ENCODE measurements around the gene EFTUD2. TPM values are rescaled to one million over a fixed set of nuclear protein-coding genes. Genes with fewer than 3 reads are reported as not detected.
A peak's percentile ranks its signal among the peaks of the same experiment; 100 is the strongest.

EFTUD2 gene
- total RNA-seq, 1 donor from 2014 or later, result 75.2 TPM

DNA sequence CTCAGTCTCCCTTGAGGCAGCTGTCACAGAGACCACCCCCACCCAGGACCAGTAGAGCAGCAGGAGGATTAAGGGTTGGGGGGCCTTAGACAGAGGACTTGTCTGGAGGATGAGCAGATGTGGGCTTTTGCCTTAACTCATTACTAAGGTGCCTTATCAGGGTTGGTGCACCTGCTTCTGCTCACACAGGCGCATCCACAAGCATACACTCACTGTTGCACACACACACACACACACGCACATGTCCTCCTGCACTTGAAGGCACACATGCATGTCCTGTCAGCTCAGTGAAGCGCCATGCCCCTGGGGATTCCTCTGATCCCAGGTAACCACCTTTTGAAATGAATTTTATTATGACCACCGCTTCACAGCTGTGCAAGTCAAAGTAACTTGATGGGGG, 14.9 kb upstream of the EFTUD2 start:
- intact Hi-C loops (cut with DNase I), result loop anchor here (10.0 kb wide), 1 partner anchor 221 kb away; the partner anchor contains the start of genes ACBD4 and PLCD3
- DNase-seq (ENCODE audit: low spot score), result no peak
- no peak for ATAC-seq

DNA sequence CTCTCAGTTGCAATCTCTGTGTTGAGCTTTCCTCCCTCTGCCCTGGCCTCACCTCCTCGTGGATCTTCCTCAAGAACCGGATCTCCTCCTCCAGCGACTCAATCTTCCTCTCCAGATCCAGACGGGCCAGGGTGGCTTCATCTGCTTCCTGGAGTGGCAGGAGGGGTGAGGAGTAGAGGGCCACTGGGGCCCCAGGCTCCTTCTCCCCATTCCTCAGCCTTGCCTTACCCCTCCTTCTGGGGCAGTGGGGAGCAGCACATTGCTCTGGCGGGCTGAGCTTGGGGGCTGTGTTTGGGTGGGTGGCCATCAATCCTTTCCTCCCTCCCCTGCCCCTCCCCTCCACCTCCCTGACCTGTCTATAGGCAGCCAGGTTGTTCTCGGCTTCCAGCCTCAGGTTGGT, 14.4 kb upstream of the EFTUD2 start:
- ATAC-seq (no peak), DNase-seq (ENCODE audit: low spot score) (no peak)
- intact Hi-C loops (cut with DNase I), result loop anchor here (10.0 kb wide), 1 partner anchor 221 kb away; the partner anchor contains the start of genes ACBD4 and PLCD3

DNA sequence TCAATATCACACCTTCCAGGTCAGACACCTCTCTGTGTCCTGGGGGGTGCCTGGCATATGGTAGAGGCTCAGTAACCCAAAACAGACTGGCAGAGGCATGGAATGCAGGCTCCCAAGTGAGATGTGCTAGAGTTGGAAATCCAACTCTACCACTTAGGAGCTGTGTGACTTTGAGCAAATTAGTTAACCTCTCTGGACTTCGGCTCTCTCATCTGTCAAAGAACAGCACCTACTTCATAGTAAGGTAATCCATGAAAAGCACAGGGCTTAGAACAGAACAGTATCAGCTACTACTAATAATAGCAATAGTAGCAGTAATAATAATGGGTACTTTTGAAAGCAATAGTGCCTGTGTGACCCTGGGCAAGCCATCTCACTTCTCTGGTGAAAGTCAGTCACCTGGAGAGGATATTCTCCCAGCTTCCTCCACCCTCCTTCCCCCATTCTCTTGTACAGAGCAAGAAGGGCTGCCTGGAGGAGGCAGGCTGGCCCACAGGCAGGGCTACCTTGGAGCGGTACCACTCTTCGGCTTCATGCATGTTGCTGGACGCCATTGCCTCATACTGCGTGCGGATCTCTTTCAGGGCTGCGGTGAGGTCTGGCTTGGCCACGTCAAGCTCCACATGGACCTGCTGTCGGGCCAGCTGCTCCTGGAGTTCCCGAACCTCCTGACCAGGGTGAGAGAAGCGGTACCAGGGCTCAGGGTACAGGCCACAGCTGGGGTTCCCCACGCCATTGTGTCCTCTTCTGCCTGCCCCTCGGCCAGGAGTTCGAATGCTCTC, 13.7 kb upstream of the EFTUD2 start:
- DNase-seq (ENCODE audit: low spot score) (no peak), ATAC-seq (no peak)
- intact Hi-C loops (cut with DNase I), result loop anchor here (10.0 kb wide), 1 partner anchor 222 kb away; the partner anchor contains the start of genes ACBD4 and PLCD3

DNA sequence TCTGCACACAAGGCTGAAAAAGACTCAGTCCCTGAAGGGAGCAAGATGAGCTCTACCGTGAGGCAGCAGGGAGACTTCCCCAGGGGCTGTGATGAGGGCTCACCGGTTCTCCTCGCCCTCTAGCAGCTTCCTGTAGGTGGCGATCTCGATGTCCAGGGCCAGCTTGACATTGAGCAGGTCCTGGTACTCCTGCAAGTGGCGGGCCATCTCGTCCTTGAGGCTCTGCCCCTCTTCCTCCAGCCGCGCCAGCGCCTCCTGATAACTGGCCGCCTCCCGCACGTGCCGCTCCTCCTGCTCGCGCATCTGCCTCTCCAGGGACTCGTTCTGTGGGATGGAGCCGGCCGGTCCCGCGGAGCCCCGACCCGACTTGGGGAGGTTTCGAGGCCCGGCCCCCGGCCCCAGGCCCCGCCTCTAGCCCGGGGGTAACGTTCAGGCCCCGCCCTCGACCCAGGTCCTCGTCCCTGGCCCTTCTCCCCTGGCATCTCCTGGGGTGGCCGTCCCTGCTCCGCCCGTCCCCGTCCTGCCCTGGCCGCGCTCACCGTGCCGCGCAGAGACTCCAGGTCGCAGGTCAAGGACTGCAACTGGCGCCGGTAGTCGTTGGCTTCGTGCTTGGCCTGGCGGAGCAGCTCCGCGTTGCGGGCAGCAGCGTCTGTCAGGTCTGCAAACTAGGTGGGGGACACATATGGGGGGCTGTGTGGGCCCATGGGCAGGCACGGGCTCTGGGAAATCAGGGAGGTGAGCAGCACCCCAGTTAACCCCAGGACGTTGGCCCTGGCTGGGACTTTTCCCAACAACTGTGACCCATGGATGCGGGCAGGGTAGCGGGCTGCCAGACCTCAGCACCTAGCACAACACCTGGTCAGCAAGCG, 12.1 kb upstream of the EFTUD2 start:
- no peak for DNase-seq (ENCODE audit: low spot score)
- ATAC-seq, result peak; percentile 46
- intact Hi-C loops (cut with DNase I), result loop anchor here (10.0 kb wide), 1 partner anchor 223 kb away; the partner anchor contains the start of genes ACBD4 and PLCD3

DNA sequence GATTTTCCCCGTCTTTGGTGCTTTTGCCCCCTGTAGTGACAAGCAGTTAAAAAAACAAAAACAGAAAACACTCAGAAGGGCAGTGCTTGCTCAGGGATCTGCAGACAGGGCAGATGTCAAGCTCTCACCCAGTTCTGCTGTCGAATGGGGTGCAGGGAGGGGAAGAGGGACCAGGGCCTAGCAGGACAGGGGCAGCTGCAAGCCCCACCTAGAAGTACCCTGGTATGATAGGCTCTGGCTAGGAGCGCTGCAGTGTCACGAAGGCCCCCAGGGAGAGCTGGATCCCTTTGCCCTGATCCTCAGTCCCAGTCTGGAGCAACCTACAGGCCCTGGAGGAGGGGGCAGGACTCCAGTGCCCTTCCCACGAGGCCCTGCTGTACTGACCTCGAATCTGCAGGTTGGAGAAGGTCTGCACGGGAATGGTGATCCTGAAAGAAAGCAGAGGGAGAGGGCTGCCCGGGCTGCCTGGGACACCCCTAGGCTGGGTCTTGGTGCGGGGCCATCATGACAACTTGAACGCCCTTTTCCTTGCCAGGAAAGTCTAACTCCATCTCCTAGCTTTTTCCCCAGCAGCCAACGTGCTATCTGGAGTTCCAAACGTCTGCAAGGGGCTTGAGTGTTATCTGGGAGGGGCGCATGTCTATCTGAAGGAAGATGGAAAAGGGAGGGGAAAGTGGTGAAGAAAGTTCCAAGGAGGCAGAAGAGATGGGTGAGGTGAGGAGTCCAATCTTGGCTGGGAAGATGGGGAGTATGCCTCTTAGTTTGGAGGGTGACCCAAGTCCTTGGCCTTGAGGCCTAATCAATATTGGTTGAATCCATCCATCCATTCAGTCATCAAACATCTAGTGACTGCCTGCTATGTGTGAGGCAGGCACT, 11.2 kb upstream of the EFTUD2 start:
- ATAC-seq (no peak), DNase-seq (ENCODE audit: low spot score) (no peak)
- intact Hi-C loops (cut with DNase I), result loop anchor here (10.0 kb wide), 1 partner anchor 224 kb away; the partner anchor contains the start of genes ACBD4 and PLCD3

DNA sequence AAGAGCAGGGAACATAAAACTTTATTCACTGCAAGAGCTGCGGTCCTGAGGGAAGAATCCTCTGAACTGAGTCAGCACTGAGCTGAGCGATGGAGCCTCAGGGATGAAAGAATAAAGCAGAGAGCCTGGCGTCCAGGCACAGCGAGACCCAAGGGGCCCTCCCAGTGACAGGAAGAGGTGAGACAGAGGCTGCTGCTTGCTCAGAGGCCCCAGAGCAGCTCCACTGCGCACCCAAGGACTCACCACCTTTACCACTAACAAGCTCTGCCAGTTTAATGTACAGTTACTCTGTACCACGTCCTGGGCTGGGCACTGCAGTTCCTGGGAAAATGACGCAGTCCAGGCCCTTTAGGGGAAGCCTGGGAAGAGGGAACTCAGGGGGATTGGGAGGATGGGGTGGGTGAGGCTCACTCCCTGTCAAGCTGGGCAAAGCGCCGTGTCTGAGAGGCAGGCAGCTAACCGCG, 10.5 kb upstream of the EFTUD2 start:
- intact Hi-C loops (cut with DNase I), result loop anchor here (10.0 kb wide), 1 partner anchor 225 kb away; the partner anchor contains the start of genes ACBD4 and PLCD3
- ATAC-seq, result no peak
- DNase-seq (ENCODE audit: low spot score), result no peak

DNA sequence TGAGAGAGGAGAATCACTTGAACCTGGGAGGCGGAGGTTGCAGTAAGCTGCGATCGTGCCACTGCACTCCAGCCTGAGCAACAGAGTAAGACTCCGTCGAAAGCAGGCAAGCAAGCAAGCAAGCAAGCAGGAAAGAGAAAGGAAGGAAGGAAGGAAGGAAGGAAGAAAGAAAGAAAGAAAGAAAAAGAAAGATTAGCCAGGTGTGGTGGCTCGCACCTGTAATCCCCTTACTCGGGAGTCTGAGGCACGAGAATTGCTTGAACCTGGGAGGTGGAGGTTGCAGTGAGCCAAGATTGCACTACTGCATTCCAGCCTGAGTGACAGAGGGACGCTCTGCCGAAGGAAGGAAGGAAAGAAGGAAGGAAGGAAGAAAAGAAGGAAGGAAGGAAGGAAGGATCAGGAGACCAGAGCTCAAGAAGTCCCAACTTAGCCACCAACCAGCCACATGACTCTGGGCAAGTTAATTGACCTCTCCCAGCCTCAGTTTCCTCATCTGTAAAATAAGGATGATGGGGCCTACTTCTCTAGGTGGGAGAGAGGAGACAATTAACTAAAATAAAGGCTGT, 9.6 kb upstream of the EFTUD2 start:
- ATAC-seq (no peak), DNase-seq (ENCODE audit: low spot score) (no peak)
- intact Hi-C loops (cut with DNase I), result no loop called here

DNA sequence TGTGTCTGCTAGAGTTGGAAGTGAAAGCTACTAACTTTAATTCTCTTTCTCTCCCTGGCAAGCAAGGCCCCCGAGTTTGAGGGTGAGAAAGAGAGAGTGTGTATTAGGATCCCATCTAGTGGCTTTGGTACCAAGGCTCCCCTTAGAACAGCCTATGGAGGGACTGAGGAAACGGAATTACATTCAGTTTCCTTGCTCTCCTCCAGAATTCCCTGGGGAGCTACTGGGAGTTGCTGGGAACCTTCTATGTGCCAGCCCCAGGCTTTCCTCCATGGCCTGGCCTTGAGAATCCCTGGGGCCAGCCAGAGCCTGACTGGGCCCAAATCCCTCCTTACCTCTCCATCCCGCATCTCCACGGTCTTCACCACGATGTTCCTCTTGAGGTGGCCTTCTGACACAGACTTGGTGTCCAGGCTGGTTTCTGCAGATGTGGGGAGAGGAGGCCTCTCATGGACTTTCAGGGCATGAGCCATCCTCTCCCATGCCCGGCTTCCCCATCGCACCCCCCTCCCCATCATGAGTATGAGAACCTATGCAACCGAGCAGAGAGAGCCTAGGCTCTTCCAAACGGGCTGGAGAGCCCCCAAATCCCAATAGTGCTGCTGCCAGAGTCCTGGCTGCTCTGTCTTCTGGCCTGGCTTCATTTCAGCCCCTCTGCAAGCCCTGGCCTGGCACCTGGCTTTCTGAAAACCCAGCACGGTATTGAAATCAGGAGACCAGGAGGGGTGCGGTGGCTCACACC, 8.7 kb upstream of the EFTUD2 start:
- intact Hi-C loops (cut with DNase I), result no loop called here
- DNase-seq (ENCODE audit: low spot score), result no peak
- ATAC-seq, result no peak

DNA sequence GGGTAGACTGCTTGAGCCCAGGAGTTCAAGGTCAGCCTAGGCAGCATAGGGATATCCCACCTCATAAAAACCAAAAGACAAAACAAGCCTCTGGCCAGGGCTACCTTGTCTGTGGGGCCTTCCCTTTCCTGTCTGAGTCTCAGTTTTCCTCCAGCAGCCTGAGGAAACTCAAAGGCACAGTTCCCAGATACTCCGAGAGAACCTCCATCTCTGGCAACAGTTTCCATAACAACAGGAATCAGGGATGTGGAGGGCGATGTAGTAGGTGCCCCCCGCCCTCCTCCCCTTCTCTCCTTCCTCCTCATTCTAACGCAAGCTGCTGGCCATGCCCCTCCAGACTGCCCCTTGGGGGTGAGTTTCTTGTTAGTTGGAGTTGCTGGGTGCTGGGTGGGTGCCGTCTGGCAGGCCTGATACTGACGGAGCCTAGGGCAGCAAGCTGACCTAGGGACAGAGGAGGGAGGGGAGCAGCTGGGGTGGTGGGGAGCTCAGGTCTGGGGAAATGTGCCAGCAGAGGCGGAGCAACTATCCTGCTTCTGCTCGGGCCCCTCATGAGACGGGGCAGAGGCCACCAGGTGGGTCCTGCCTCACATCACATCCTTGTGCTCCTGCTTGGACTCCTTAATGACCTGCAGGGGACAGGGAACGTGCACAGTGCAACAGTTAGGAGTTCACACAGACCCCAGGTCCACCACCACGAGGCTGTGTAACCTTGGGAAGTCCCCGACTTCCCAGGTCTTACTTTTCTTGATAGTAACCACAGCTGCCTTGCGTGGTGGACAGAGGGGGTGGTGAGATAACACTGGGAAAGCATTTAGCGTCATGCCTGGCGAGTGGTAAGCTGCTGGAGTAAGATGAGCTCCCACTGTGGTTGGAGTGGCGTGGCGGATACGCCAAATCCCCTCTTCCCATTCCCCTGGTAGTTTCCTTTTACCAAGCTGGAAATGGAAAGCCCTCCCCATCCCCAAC, 7.8 kb upstream of the EFTUD2 start:
- intact Hi-C loops (cut with DNase I), result no loop called here
- DNase-seq (ENCODE audit: low spot score), result no peak
- no peak for ATAC-seq

DNA sequence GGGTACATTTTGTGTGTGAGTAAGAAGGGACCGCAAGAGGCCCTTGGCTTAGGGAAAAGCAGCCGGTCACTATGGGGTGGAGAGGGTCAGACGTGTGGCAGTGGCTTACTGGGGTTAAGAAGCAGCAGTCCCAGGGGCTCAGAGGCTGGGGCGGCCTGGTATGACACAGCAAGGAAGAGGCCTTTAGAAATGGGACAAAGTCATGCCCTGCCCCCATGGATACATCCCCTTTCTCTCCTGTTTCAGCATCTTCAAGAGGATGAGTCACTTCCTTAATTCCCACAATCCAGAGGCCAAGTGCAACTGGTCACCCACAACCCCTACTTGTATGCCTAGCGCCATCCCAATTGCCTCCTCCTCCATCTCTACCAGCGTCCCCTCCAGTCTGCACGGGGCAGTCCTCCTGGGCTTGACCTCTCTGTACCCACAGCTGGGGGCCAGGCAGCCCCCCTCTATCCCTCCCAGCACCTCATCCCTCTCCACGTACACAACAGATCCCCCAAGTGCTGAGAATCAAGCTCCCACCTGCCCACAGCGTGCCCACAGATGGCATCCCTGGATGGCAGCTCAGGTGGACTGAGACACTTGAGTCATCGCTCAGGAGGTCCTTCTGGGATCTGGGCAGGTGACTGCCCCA, 6.9 kb upstream of the EFTUD2 start:
- DNase-seq (ENCODE audit: low spot score) (no peak), ATAC-seq (no peak)
- intact Hi-C loops (cut with DNase I), result no loop called here

DNA sequence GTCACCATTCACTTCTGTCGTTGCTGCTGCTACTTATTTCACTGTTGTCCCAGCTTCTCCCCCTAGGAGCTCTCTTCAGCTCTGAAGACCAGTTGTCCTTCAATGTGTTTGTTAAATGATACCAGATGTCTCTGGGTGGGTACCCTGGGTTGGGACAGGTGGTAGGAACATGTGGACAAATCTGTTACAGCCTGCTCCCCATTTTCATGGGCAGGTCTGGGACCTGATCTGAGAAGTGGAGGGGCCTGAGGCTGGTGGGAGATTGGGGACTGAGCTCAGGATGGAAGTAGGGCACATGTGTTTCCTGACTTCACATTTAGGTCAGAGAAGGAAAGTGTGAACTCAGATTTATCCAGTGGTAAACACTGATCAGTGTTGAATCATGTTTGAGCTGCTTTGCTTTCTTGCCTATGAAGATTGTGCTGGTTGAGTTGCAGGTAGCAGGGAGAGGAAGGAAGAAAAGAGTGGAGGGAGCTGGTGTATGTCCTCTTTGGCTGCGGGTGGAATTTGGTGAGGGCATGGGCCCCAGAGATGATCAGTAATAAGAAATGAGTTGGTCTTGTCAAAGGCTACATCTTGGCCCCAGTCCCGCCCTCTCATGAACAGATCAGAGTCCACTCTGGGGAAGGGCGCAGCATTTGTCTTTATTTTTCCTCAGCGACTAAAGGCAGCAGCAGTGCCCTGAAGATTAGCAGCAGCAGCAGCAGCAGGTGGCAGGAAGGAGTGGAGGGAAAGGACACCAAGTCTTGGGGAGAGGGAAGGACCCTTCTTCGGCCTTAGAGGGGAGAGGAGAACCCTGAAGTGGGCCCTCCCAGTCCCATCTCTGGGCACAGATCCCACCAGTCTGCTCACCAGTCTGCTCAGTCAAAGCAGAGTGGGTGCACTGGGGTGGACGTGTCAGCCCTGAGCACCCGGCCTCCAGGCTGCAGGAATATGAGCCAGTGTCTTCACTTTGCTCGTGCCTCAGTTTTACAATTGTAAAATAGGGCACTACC, 6.1 kb upstream of the EFTUD2 start:
- ATAC-seq (no peak), DNase-seq (ENCODE audit: low spot score) (no peak)

DNA sequence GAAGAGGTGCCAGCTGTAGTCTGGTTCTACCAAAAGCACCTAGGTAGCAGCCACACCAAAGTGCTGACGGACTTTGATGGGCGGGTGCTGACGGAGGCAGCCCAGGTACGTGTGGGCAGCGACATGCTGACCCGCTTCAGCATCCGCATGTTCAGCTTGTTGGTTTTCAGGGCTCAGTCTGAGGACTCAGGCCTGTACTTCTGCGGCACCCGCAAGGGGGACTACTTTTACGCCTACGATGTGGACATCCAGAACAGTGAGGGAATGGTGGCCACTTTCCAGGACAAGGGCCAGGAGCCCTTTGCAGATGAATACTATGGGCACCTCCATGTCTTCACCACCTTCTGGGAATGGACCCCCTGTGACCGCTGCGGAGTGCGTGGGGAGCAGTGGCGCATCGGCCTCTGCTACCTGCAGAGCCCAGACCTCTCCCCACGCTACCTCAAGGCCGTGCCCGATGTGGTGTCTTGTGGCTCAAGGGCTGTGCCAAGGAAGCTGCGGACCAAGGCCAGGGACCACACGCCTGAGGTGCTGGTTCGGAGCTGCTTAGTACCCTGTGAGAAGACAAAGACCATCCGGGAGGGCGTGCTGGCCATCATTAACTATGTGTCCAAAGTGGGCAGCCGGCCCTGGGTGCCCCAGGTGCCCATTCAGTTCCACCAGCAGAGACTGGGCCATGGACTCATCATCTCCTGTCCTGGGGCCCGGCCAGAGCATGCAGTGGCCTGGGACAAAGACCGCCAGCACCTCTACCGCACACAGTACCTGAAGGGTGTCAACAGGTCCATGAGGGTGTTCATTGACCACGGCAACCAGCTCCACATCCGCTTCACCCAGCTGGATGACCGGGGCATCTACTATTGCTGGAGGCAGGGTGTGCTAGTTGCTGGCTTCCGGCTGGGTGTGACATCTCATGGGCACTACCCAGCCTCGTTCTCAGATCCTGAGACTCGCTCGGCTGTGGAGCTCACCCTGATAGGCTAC, 5.0 kb upstream of the EFTUD2 start:
- ATAC-seq (no peak), DNase-seq (ENCODE audit: low spot score) (no peak)
- intact Hi-C loops (cut with DNase I), result no loop called here

More for the DNA sequence above, 6.1 kb upstream of the EFTUD2 start:
- intact Hi-C loops (cut with DNase I), result no loop called here

DNA sequence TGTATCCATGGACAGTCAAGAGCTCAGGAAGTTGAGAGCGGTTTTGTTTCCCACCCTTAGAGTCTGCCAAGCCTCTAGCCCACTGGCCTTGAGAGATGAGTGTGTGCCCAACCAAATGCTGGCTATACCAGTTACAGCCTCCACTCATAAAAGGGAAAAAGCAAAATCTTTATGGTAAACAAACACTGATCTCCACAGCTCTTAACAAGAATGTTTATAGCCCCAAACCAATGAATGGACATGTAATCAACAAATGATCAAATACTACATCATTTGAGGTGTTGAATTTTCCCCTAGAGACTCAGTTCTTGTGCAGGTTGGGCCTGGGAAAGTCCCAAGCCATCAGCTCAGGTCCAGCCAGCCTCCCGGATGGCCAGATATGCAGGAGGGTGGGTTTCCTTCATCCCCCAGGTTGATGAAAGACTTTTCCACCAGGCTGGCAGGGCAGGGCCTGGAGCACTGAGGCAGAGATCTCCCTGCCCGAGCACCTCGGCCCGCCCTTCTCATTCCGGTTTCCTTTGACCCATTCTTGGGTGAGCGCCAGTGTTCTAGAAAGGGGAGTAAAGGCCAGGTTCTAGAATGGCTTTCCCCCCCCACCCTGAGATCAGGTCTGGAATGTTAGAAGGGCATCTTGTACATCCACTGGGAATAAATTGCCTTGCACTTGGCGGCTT, 3.9 kb upstream of the EFTUD2 start:
- ATAC-seq (no peak), DNase-seq (ENCODE audit: low spot score) (no peak)

More for the DNA sequence above, 3.9 kb upstream of the EFTUD2 start:
- intact Hi-C loops (cut with DNase I), result no loop called here
